Umbilical cord (tissue), 2 donors: ENCODE data around the gene MFSD12. TPM values are rescaled to one million over a fixed set of nuclear protein-coding genes. Genes with fewer than 3 reads are reported as not detected.

Source experiments
- DNase-seq: peaks from one replicate; pipeline ENCODE4 v3.0.0-alpha.2; 2015; ENCODE audit warnings: low spot score
- total RNA-seq: library from RNA; depleted of rRNA; stranded (reverse); fragments of >200 nt; gene quantifications from one replicate; pipeline ENCODE4 v1.2.3, GENCODE V29; 2014; ENCODE audit warnings: low replicate concordance; ENCODE audit not compliant: insufficient read depth

The MFSD12 gene
- total RNA-seq, 1 donor from 2014 or later: 69.6 TPM

DNA sequence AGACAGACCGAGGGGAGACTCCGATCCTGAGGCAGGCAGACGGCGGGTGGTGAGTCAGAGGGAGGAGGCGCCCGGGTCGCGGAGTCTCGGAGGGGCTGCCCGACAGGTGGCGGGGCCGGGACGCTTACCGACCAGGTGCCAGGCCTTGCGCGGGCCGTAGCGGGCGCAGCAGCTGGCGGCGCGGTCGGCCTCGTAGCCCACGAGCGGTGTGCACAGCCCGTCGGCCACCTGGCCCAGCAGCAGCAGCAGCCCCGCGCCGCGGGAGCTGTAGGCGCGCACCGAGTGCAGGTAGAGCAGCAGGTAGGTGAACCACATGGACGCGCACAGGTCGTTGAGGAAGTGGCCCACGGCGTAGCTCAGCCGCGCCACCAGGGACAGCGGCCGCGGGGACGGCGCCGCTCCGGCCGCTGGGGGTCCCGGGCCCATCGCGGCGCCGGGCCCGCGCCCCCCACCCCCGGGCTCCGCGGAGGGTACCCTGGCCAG is 367 bp downstream of the MFSD12 start:
- DNase-seq: no peak

- DNase-seq: no peak
These were observed 886 bp downstream of the MFSD12 start for GRCh38 chr19:3556423-3556977.

DNA sequence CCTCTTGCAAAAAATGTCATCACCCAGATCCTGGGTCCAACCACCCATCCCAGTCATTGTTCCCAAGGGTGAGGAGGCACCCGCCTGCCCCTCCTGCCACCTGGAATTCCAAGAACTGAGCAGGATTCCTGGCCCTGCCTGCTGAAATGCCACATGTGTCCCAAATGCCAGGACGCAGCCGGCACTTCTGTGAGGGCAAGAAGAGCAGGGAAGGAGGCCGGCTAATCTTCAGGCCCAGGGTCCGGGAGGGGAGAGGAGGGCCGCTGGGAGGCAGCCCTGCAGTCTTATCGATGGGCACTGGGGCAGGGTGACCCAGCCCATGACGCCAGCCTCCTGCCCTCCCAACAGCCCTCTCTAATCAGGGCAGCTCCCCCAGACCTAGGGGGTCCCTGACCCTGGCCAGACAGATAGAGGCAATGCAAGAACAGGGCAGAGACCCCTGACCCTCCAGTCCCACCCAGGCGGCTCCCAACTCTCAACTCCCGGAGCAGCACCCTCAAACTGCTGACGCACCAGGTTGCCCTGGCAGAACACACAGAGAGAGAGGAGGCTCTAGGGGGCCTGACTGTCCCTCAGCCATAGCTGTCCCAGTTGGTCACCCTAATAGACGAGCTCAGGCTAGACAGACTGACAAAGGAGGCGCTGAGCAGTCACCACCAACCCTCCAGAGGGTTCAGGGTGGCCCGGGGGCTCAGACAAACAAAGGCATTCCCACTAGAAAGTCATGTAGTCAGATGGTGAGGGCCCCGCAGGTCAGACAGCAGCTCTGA is 1.5 kb downstream of the MFSD12 start:
- no peak for DNase-seq

DNA sequence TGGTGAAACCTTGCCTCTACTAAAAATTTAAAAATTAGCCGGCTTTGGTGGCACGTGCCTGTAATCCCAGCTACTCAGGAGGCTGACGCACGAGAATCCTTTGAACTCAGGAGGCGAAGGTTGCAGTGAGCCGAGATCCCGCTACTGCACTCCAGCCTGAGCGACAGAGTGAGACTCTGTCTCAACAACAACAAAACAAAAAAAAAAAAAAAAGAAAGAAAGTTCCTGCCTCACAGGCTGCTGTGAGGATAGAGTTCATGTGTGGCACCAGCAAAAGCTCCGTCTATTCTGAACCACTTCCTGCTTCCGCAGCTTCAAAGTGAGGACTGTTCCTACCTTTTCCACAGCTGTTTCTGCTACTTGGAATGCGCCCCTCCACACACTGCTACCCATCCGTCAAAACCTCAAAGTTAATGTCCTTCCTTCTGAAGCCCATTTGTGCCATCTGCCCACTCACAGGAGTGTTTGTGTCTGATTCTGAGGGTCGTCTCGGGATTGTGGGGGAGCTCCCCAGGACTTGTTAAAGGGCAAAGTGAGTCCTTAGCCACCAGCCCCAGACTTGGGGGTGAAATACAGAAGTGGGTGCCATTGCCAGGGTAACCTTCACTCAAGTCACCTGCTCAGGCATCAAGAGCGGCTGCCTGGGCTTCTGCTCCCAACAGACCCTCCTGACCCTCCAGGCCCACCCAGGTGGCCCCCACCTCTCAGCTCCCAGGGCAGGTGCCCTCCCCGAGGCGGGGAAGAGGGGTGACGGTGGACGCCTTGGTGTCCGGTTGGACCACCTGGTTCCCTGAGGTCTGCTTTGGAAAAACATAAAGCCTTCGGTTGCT is 2.9 kb downstream of the MFSD12 start:
- no peak for DNase-seq

- no peak for DNase-seq
These were observed 5.6 kb downstream of the MFSD12 start for GRCh38 chr19:3551792-3552095.

DNA sequence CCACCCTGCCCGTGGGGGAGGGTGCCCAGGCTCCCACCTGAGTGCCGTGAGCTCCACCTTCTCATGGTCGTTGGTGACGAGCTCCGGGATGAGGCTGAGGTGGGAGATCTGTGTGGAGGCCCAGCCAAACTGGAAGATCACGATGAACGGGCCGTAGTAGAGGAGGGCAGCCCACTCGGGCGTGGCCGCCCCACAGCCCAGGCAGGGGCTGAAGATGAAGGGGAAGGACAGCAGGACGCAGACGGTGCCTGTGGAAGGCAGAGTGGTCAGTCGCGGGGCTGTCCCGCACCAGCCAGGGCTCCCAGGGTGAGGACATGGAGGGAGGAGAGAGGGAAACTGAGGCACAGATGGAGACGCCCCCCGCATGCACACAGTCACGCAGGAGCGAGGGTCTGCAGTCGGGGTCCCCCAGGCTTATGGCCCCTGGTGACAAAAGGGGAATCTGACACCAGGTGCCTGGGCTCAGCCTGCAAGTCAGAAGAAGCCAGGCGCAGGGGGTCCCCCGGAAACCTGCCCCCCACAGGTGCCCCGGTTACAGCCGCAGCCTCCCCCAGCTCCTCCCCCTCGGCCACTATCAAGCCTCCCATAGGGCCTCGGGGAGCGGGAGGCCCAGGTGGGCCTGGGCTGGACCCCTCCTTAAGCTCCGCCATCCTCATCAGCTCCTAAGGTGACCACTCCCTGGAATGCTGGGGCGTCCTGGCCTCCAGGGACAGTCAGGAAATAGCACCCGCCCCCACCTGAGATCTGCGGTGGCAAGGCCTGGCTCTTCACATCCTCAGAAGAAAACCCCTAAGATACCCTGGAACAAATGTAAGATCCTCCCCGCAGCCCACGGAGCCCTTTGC is 6.2 kb downstream of the MFSD12 start:
- no peak for DNase-seq

DNA sequence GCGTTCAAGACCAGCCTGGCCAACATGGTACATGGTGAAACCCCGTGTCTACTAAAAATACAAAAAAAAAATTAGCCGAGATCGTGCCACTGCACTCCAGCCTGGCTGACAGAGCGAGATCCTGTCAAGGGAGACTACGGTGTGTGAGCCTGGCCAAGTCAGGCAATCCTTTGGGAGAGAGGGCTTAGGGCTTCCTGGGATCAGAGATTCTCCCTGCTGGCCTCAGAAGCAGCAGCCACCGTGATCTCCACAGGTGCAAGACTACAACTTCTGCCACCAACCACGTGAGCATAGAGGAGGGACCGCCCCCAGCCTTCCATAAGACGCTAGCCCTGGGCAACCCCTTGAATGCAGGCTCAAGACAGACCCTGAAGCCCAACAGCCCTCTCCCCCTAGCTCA is 7.6 kb downstream of the MFSD12 start:
- DNase-seq: no peak

GRCh38 chr19:3548606-3549005 is 8.8 kb downstream of the MFSD12 start:
- no peak for DNase-seq

DNA sequence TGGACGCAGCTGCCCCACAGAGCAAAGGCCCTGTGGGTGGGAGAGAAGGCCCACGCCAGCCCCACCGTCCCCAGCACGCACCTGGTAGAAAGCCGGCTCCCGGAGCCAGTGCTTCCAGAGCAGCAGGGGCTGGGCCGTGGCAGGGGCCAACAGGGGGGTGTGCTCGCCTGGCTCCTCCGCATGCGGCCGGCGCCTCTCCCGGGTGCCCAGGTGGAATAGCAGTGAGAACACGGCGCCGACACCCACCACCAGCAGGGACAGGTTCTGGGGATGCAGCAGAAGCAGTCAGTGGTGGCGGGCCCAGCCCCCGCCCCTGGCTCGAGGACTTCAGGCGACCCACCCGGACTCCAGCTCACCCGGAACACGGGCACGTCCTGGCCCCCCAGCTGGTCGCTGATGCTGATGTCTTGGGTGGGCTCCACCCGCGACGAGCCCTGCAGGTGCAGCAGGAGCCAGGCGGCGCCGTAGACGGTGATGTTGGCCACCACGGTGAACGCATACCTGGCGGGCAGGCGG is 9.6 kb downstream of the MFSD12 start:
- DNase-seq: no peak

- DNase-seq: no peak
These were observed 10.1 kb downstream of the MFSD12 start for GRCh38 chr19:3547301-3547731.

- DNase-seq: no peak
These were observed 11.3 kb downstream of the MFSD12 start for GRCh38 chr19:3546119-3546518.

- no peak for DNase-seq
These were observed 11.7 kb downstream of the MFSD12 start for GRCh38 chr19:3545669-3546034.

DNA sequence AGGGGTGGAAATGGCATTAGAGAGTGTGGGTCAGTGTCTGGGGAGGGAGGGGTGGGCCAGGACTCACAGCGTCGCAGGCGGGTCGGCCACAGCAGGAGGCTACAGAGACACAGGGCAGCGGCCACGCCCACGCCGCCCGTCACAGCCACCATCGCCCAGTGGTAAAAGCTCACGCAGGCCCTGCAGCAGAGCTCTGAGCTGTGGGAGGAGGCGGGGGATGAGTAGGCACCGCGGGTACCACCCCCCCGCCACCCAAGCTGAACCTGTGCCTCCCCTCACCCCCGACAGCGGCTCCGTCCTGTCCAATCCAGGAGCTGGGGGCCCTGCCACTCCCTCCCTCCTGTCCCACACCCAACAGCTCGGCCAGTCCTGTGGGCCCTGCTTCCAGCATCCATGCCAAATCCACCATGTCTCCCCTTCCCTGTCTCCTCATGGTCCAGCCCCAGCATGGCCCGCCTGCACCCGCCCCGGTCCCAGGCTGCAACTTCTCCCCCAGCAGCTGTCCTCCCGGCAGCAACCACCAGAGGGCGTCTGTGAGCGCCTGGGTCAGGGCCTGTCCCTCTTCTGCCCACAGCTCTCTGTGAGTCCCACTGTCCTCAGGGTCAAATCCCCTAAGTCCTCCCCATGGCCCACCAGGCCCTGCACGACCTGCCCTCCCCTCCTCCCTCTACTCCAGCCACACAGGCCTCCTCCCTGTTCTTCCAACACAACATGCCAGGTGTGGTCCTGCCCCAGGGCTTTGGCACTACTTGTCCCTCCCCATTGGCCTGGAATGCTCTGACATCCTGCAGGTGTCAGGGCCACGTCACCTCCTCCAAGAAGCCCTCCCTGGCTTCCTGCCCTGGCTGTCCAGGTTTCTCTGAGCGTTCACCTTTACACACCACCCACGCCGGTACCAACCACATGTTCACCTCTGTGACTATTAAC is 12.4 kb downstream of the MFSD12 start:
- DNase-seq: no peak

GRCh38 chr19:3544058-3544376 is 13.4 kb downstream of the MFSD12 start:
- DNase-seq: no peak

GRCh38 chr19:3543150-3544057 is 14.0 kb downstream of the MFSD12 start:
- DNase-seq: no peak

GRCh38 chr19:3539756-3540118 is 17.6 kb downstream of the MFSD12 start:
- DNase-seq: no peak

DNA sequence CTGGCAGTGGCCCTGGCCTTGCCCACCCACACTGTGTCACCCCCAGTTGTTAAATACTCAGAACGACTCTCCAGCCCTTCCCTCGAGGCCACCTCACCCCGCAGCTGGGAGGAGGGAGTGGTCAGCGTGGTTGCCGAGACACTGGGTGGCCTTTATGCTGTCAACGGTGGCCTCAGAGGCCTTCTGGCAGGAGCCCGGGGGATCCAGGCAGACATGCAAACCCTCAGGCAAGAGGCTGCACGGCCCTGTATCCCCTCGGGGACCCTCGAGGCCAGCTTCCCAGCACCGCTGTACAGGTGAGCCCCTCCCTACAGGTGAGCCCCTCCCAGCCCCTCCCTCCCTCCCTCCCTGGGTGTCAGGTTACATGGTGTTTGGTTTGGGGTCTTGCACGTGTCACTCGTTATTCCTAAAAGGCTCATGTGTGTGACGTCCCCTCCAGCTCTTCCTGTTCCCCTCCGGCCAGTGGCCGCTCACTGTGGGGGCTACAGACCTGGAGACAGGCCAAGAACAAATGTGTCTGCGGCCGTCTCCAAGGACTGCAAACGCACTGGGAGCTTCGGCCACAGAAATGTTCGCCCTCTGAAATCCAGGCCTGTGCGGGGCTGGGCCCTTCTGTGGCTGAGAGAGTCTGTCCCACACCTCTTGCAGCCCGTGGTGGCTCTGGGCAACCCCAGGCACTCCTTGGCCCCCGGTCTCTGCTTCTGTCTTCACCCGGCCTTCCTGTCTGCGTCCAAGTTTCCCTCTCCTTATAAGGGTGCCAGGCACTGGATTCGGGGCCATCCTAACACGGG is 18.2 kb downstream of the MFSD12 start, which contains the start of gene TEKTIP1:
TEKTIP1 (plus strand) TSS at position 210 of the 791 bp plus-strand sequence; CDS start at position 214, 4 bp downstream.
- DNase-seq: no peak

DNA sequence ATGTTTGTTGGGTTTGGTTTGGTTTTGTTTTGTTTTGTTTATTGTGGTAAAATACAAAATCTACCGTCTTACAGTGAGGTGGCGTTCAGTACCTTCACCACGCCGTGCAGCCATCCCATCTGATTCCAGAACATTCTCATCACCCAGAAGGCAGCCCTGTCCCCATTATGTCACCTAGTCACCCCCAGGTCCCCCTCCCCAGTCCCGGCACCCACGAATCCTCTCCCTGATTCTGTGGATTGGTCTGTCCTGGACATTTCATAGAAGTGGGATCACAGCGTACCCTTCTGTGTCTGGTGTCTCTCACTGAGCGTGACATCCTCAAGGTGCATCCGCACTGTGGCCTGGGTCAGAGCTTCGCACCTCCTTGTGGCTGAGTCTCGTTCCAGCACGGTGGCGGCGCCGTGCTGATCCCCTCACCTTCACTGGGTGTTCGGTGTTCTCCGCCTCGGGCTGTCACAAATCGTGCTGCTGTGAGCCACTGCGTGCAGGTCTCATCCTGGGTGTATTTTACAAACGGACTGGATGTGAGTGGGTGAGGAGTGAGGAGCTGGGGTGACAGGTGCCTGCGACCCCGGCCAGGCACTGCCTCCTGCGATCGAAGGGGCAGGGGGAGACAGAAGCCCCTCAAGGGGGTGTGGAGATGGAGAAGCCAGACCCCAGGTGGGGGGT is 19.0 kb downstream of the MFSD12 start:
- no peak for DNase-seq
